Placental pericyte (primary cell): ENCODE measurements around the gene MFSD12. TPM values are rescaled to one million over a fixed set of nuclear protein-coding genes. Genes with fewer than 3 reads are reported as not detected.

Experiments used
- small RNA-seq: library from RNA; depleted of rRNA; stranded (forward); fragments of <200 nt; gene quantifications from one replicate; pipeline ENCODE3, GENCODE V24; 2012; ENCODE audit warnings: low replicate concordance
- total RNA-seq: library from RNA; depleted of rRNA; stranded (reverse); fragments of >200 nt; gene quantifications from 2 replicates; pipeline ENCODE4 v1.2.3, GENCODE V29; 2012

Gene MFSD12
- total RNA-seq = 122 and 179 TPM in 2 replicates

DNA sequence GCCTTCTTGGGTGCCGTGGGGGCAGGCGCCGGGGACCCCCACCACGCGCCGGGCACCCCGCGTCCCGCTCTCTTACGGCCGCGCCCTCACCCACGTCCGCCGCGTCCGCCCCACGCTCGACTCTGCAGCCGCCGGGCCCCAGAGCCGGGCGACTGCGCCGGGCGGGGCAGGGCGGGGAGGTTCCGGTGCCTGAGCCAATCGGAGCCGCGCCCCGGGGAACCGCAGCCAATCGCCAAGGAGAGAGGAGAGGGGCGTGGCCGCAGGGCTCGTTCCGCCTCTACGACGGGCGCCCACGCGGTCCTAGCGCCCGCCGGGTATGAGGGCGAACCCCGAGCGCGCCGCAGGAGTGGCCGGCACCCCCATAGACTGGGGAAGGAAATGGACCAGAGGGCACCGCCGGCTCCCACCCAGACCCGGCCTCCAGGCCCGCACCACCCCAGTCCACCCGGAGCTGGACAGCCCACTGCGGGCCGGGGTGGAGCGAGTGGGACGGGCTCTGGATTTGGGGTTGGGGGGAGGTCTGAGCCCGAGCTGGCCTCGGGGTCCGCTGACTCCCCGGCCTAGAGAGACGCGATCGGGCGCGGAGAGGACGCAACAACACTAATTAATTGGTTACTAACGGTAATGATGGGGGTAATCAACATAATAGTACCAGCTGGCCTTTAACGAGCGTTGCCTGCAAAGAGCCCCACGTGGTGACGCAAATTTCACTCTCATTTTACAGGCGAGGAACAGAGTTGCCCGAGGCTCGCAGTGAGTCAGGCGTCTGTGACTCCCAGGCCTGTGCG is at the start of gene MFSD12:
TSS of gene MFSD12 (minus strand) at position 126 of the 788 bp plus-strand sequence. CDS start 183 bp downstream, outside the sequence.

DNA sequence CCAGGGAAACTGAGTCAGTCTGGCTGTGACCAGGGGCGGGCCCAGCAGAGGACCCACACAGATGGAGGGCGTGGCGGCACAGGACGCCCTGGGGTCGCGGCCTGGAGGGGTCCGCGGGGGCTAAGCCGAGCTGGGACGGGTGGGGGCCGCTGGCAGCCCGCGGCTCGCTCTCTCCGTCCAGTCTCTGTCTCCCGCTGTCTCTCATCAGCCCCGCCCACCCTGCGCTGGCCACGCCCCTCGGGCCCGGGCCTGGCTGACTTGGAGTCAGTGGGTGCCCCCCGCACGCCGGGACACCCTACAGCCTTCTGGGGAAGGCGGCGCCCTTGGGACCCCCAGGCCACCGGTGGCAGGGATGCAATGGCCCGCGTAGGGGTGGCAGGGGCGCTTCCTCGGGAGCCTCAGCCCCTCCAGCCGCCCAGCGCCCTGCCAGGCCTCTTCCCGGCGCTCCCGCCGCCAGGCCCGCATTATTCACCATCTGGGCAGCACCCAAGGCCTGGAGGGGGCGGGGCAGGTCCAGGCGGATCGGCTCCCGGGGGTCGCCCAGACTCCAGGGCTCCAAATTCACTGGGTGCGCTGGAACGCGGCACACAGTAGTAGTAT is 49.4 kb upstream of the MFSD12 start, which contains the start of gene TBXA2R:
TSS of gene TBXA2R (minus strand) at position 186 of the 600 bp plus-strand sequence. CDS start 6,241 bp downstream, outside the sequence.

DNA sequence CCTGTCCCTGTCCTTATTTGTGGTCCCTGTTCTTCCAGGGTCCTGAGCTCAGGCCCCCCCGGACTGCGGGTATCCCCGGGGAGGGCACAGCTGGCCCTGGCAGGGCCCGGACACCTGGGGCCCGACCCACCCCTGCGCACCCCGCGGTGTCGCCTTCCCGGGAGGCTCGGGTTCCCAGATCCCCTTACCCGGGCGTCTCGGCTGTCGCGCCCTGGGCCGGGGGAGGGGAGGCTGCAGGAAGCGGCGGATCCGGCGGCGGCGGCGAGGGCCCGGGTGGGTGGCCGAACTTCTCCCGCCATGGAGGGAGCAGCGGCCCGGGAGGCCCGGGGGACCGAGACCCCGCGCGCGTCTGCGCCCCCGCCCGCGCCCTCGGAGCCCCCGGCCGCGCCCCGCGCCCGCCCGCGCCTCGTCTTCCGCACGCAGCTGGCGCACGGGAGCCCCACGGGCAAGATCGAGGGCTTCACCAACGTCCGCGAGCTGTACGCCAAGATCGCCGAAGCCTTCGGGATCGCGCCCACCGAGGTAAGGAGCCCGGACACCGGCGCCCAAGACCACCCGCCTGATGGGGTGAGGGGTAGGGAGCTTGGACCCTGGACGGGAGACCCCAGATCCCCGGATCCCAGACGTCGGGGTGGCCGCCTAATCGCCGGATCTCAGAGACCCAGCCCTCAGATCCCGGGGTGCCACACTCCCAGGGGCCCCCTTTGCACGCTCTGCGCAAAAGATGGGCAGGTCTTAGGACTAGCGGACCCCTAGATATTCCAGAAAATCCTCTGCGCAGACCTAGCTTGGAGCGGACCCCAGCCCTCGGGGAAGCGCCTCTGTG is 28.1 kb upstream of the MFSD12 start, which contains the start of gene GIPC3:
TSS of gene GIPC3 (plus strand) at position 178 of the 826 bp plus-strand sequence. CDS start at position 298, 120 bp downstream.

DNA sequence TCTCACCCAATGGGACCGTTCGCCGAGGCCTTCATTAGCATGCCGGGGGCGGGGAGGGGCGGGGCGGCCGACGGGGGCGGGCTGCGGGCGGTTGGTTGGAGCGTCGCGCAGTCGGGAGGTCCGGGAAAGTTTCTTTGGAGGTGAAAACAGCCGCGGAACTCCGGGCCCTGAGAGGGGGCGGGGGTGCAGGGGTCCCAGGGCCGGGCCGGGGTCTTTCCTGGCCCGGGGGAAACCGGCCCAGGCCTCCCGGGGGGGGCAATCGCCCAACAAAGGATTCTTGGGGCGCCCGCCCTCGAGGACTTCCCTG is 15.4 kb upstream of the MFSD12 start, which contains the start of gene HMG20B:
TSS of gene HMG20B (plus strand) at position 90 of the 307 bp plus-strand sequence. CDS start 366 bp downstream, outside the sequence.

DNA sequence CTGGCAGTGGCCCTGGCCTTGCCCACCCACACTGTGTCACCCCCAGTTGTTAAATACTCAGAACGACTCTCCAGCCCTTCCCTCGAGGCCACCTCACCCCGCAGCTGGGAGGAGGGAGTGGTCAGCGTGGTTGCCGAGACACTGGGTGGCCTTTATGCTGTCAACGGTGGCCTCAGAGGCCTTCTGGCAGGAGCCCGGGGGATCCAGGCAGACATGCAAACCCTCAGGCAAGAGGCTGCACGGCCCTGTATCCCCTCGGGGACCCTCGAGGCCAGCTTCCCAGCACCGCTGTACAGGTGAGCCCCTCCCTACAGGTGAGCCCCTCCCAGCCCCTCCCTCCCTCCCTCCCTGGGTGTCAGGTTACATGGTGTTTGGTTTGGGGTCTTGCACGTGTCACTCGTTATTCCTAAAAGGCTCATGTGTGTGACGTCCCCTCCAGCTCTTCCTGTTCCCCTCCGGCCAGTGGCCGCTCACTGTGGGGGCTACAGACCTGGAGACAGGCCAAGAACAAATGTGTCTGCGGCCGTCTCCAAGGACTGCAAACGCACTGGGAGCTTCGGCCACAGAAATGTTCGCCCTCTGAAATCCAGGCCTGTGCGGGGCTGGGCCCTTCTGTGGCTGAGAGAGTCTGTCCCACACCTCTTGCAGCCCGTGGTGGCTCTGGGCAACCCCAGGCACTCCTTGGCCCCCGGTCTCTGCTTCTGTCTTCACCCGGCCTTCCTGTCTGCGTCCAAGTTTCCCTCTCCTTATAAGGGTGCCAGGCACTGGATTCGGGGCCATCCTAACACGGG is 18.2 kb downstream of the MFSD12 start, which contains the start of gene TEKTIP1:
TSS of gene TEKTIP1 (plus strand) at position 210 of the 791 bp plus-strand sequence. CDS start at position 214, 4 bp downstream.

DNA sequence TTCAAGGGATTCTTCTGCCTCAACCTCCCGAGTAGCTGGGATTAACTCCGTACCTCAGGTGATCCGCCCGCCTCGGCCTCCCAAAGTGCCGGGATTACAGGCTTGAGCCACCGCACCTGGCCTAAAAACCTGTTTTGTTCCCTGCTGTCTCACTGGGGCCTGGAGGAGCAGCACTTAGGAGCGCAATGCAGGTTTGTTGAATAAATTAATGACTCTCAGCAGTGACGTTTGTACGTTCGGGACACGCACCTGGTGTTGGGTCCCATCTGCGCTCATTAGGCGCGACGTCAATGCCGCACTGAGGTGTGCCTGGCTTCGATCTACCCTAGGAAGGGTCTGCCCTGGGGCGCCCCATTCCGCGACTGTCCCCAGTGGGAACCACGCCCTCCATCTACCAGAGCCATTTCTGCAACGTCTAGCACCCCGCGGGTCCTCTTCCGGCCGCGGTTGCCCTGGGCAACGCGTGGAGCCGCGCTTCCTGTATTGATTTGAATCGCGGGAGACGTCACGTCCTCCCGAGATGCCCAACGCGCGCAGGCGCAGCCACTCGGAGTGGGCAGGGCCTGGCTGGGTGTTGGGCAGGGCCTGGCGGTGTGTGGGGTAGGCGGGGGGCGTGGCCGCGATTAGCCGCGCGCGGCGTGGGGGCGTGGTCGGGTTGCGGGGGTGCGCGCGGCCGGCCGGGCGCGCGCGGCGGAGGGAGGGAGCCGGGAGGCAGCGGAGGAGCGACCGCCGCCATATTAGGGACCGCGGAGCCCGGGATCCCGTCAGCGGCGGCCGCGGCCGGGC is 51.6 kb downstream of the MFSD12 start, which contains the start of gene FZR1:
TSS of gene FZR1 (plus strand) at position 714 of the 786 bp plus-strand sequence. CDS start 16,679 bp downstream, outside the sequence.

DNA sequence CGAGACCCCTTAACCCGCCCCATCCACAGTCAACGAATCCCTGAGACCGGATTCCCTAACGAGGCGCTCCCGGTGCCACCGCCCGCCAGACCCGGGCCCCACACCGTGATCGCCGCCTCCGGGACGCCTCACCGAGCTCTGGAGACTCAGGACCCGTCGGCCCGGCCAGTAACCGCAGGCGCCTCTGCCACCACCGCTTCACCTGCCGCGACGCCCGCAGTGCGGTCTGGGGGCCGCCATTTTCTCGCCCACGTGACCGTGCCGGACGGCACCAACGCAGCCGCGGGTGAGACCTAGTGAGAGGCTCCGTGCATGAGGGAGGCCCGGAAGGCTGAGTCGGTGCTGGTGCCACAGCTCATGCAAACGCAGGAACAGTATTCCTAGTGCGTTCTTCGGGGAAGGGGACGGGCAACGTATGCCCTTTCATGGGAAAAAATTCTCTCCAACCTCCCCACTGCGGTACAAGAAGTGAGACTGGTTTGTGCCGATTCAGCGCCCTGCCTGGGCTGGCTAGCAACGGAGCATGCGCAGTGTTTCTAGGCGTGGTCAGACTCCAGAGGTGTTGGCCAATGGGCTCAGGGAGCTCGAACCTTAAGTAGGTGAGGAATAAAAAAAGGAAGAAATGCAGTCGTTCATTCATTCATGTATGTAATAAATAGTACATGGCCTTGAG is 56.8 kb downstream of the MFSD12 start, which contains the start of gene DOHH:
TSS of gene DOHH (minus strand) at position 246 of the 673 bp plus-strand sequence. CDS start 3,860 bp downstream, outside the sequence.

Small RNA genes within 50 kb of the gene (small RNA-seq; reads per million reads assigned to genes)
- gene AC005786.1 = not detected
- gene RF00212 = 0.10 reads per million

Other genes starting within 250 kb of the MFSD12 start
- 54.9 and 83.8 TPM in 2 replicates for gene NFIC, start 191.0 kb downstream of the MFSD12 start, total RNA-seq
- not detected in 2 replicates for gene SMIM24, start 77.1 kb downstream of the MFSD12 start, total RNA-seq
- not detected in 2 replicates for gene SMIM44, start 74.1 kb downstream of the MFSD12 start, total RNA-seq
- 13.8 and 18.0 TPM in 2 replicates for gene DOHH, start 56.9 kb downstream of the MFSD12 start, total RNA-seq
- 36.3 and 63.3 TPM in 2 replicates for gene FZR1, start 51.3 kb downstream of the MFSD12 start, total RNA-seq
- gene TEKTIP1, start 18.4 kb downstream of the MFSD12 start, total RNA-seq = not detected in 2 replicates
- 74.4 and 82.3 TPM in 2 replicates for gene HMG20B, start 15.4 kb upstream of the MFSD12 start, total RNA-seq
- gene GIPC3, start 27.9 kb upstream of the MFSD12 start, total RNA-seq = under 0.01 and 0.14 TPM in 2 replicates
- gene TBXA2R, start 49.3 kb upstream of the MFSD12 start, total RNA-seq = 1.5 and 5.6 TPM in 2 replicates
- 23.6 and 36.8 TPM in 2 replicates for gene CACTIN, start 69.2 kb upstream of the MFSD12 start, total RNA-seq
- 27.4 and 46.8 TPM in 2 replicates for gene PIP5K1C, start 142.9 kb upstream of the MFSD12 start, total RNA-seq
- gene TJP3, start 150.8 kb upstream of the MFSD12 start, total RNA-seq = not detected in 2 replicates
- 24.1 and 27.8 TPM in 2 replicates for gene APBA3, start 204.1 kb upstream of the MFSD12 start, total RNA-seq
- gene MRPL54, start 205.1 kb upstream of the MFSD12 start, total RNA-seq = 41.4 and 61.5 TPM in 2 replicates
- not detected in 2 replicates for gene RAX2, start 214.6 kb upstream of the MFSD12 start, total RNA-seq
- gene MATK, start 228.8 kb upstream of the MFSD12 start, total RNA-seq = not detected in 2 replicates